ENCODE measurements around the gene TAF15.

Gene TAF15

DNA sequence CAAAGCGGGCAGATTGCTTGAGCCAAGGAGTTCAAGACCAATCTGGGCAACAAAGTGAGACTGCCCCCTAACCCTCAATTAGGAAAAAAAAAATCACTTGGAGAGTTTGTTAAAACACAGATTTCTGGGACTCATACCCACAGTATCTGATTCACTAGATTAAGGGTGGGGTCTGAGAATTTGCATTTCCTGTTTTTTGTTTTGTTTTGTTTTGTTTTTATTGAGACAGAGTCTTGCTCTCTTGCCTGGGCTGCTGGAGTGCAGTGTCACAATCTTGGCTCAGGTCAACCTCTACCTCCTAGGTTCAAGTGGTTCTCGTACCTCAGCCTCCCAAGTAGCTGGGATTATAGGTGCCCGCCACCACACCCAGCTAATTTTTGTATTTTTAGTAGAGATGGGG, 58.3 kb downstream of the TAF15 start:
- H3K4me2 ChIP-seq = no peak overlapping the region
- no peaks in the 10 kb centered on the region for H3K27me3 ChIP-seq (ENCODE audit: insufficient read depth, low read depth)

DNA sequence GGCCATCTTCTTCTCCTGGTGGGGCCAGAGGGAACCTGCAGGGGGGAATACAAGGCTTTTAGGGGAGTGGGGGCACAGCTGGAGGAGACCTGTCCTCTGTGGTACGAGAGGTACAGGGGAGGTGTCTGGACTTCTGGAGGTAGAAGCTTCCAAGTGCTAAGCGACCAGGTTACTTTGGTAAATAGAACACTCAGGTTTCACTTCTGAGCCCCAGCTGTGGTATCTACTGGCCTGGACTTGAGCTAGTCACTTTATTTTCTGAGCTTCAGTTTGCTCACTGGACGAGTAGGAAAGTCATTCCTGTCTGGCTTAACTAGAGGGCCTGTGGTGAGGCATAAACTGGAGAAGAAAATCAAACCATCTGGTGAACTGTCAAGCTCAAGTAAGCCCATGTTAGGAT, 59.5 kb downstream of the TAF15 start, which contains the start of gene HEATR9:
TSS of gene HEATR9 (minus strand) at position 155 of the 400 bp plus-strand sequence. CDS start at position 6, 149 bp downstream.
- Histone ChIP-seq H3K9ac (no peak within 1 kb of the TSS), H3K27me3 (ENCODE audit: insufficient read depth, low read depth) (no peaks in the 10 kb centered on the region), H3K4me1 (ENCODE audit: low read depth, poor library complexity, severe bottlenecking) (peaks cover 8% of the 10 kb centered on the region), H3K4me2 (no peak within 1 kb of the TSS), H2AFZ (ENCODE audit: low read depth) (no peak within 1 kb of the TSS), H3K36me3 (ENCODE audit: insufficient read depth) (no peaks in the 10 kb centered on the region), H3K4me3 (IDR thresholded peaks at IDR 0.05; ENCODE audit: insufficient read depth, low read depth, low read length) (no peak within 1 kb of the TSS), H3K27ac (no peak within 1 kb of the TSS), H3K79me2 (ENCODE audit: insufficient read depth, low read depth) (no peaks in the 10 kb centered on the region), H4K20me1 (ENCODE audit: insufficient read depth) (no peaks in the 10 kb centered on the region)
- no peak for TF ChIP-seq CTCF (conservative IDR thresholded peaks at IDR 0.05; ENCODE audit: low read depth, low read length)

More for the DNA sequence above, 58.3 kb downstream of the TAF15 start:
- Histone ChIP-seq H3K4me3 (IDR thresholded peaks at IDR 0.05; ENCODE audit: insufficient read depth, low read depth, low read length) (no peak overlapping the region), H3K9ac (no peak overlapping the region), H3K79me2 (ENCODE audit: insufficient read depth, low read depth) (no peaks in the 10 kb centered on the region), H2AFZ (ENCODE audit: low read depth) (no peak overlapping the region), H3K4me1 (ENCODE audit: low read depth, poor library complexity, severe bottlenecking) (peaks cover 8% of the 10 kb centered on the region), H4K20me1 (ENCODE audit: insufficient read depth) (no peaks in the 10 kb centered on the region), H3K36me3 (ENCODE audit: insufficient read depth) (no peaks in the 10 kb centered on the region), H3K27ac (no peak overlapping the region)
- no peak for TF ChIP-seq CTCF (conservative IDR thresholded peaks at IDR 0.05; ENCODE audit: low read depth, low read length)

GRCh38 chr17:35870906-35871819, 61.9 kb downstream of the TAF15 start:
- H3K27ac ChIP-seq = no peak overlapping the region
- H4K20me1 ChIP-seq (ENCODE audit: insufficient read depth) = no peaks in the 10 kb centered on the region
- peaks cover 5% of the 10 kb centered on the region for H3K4me1 ChIP-seq (ENCODE audit: low read depth, poor library complexity, severe bottlenecking)
- H3K27me3 ChIP-seq (ENCODE audit: insufficient read depth, low read depth) = no peaks in the 10 kb centered on the region
- H2AFZ ChIP-seq (ENCODE audit: low read depth) = no peak overlapping the region
- TF ChIP-seq CTCF (conservative IDR thresholded peaks at IDR 0.05; ENCODE audit: low read depth, low read length) = no peak
- no peak overlapping the region for H3K4me2 ChIP-seq
- H3K36me3 ChIP-seq (ENCODE audit: insufficient read depth) = no peaks in the 10 kb centered on the region
- no peak overlapping the region for H3K4me3 ChIP-seq (IDR thresholded peaks at IDR 0.05; ENCODE audit: insufficient read depth, low read depth, low read length)
- no peaks in the 10 kb centered on the region for H3K79me2 ChIP-seq (ENCODE audit: insufficient read depth, low read depth)
- H3K9ac ChIP-seq = no peak overlapping the region

DNA sequence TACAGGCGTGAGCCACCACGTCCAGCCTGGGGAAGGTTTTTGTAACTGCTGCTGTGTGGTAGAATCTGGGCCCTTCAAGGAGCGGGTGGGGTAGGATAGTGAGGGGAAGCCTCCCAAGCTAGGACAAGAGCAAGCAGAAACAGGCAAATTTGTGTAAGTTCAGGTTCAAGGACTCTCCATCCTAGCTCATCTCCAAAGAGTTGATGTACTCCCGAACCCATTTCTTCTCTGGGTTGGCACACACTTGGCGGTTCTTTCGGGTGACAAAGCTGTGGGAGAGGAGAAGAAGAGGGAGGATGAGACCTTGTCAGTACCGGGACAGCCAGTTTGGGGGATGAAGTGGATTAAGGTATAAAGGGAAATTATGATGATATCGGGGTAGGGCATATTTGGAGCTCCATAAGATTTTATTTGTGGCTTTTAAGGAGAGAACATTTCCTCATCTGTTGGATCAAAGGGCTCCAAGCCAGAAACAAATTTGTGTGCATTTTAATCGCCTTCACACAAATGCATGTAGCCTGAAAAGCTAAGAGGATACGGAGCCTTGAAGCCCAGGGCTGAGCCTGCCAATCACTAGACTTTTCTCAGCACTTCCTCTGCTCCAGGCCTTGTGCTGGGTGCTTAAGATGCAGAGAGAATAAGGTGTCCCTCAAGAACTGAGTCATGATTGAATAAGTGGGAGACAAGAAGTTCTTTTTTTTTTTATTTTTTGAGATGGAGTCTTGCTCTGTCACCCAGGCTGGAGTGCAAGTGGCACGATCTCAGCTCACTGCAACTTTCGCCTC, 63.1 kb downstream of the TAF15 start:
- Histone ChIP-seq H3K36me3 (ENCODE audit: insufficient read depth) (no peaks in the 10 kb centered on the region), H3K79me2 (ENCODE audit: insufficient read depth, low read depth) (no peaks in the 10 kb centered on the region), H3K9ac (no peak overlapping the region), H3K4me3 (IDR thresholded peaks at IDR 0.05; ENCODE audit: insufficient read depth, low read depth, low read length) (no peak overlapping the region), H2AFZ (ENCODE audit: low read depth) (no peak overlapping the region), H3K4me1 (ENCODE audit: low read depth, poor library complexity, severe bottlenecking) (no peaks in the 10 kb centered on the region), H4K20me1 (ENCODE audit: insufficient read depth) (no peaks in the 10 kb centered on the region), H3K27me3 (ENCODE audit: insufficient read depth, low read depth) (no peaks in the 10 kb centered on the region), H3K4me2 (no peak overlapping the region), H3K27ac (no peak overlapping the region)
- no peak for TF ChIP-seq CTCF (conservative IDR thresholded peaks at IDR 0.05; ENCODE audit: low read depth, low read length)

All from KMS-11 (cell line).